Activated T-helper 17 cell treated with anti-CD3 and anti-CD28 coated beads, Interleukin-2, amount 50 U/mL, for 72 hours (primary cell): Measurements from ENCODE around the gene GTF2A2. TPM values are rescaled to one million over a fixed set of nuclear protein-coding genes. Genes with fewer than 3 reads are reported as not detected.
"Not testable (repeated sequence)": the region's sequence is repeated elsewhere in the genome, so short reads cannot be mapped to it uniquely, and the experiment has no call there.

Experiments used
- ATAC-seq: fragments of 150-1000 bp; cut with Tn5 transposase; replicated peaks from 2 replicates; pipeline ENCODE4 v1.10.0; 2021; ENCODE audit warnings: mild to moderate bottlenecking, moderate library complexity
- H3K27ac Mint-ChIP-seq: one replicate; pipeline ENCODE4 v1.8.0; 2022; ENCODE audit warnings: mixed read lengths
- H3K27me3 Mint-ChIP-seq: one replicate; pipeline ENCODE4 v1.8.0; 2022; ENCODE audit warnings: mixed read lengths
- H3K36me3 Mint-ChIP-seq: one replicate; pipeline ENCODE4 v1.8.0; 2022; ENCODE audit warnings: low read depth, mild to moderate bottlenecking, mixed read lengths
- H3K4me1 Mint-ChIP-seq: one replicate; pipeline ENCODE4 v1.8.0; 2022; ENCODE audit warnings: mixed read lengths
- H3K4me3 Mint-ChIP-seq: one replicate; pipeline ENCODE4 v1.8.0; 2022; ENCODE audit warnings: mild to moderate bottlenecking, mixed read lengths
- H3K9me3 Mint-ChIP-seq: one replicate; pipeline ENCODE4 v1.8.0; 2022; ENCODE audit warnings: mixed read lengths
- total RNA-seq, 2 donors: library from RNA; stranded (reverse); gene quantifications; one replicate each; pipeline ENCODE4 v1.2.3, GENCODE V29; 2022

Gene GTF2A2, protein sequence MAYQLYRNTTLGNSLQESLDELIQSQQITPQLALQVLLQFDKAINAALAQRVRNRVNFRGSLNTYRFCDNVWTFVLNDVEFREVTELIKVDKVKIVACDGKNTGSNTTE
- 100 to 1,000 TPM; 102 to 186 TPM for total RNA-seq

DNA sequence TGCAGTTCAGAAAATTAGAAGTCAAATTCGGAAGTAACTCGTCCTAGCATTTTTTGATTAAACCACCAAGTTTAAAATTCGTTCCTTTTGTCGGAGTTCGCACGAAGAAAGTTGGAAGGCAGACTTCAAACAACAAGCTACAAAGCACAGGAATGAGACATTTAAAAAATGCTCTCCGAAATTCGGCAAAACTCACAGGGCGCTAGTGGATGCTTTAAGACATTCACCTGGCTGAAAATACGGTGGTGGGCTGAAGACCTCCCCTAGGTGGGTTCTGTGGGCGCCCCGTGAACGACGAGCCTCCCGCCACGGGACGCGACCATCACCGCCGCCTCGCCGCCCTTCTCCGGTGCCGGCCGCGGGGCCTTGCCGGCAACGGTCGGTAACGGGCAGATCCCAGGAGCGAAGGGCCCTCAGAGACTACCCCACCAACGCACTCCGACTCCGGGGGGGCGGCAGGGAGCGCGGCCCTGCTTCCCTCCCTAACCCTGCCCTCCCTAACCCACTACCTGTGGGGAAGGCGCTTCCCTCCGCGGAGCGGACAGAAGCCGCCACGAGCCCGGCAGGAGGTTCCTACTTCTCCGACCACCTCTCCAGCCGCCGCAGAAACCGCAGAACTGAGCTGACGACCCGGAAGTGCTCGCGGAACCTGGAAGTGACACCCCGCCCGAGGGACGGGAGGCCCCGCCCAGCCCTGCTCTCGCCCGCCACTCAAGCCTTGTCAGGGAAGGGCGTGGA lies at the start of gene GTF2A2:
GTF2A2 (minus strand) TSS at position 619 of the 738 bp plus-strand sequence. CDS start 5,238 bp downstream, outside the sequence.
- Mint-ChIP-seq H3K27ac (no peak within 1 kb of the TSS), H3K9me3 (no peaks in the 10 kb centered on the region), H3K36me3 (peaks cover 24% of the 10 kb centered on the region), H3K4me3 (no peak within 1 kb of the TSS), H3K27me3 (no peaks in the 10 kb centered on the region), H3K4me1 (peaks cover 7% of the 10 kb centered on the region)
- peak; percentile 100 for ATAC-seq

GRCh38 chr15:59703979-59704796 lies 46.9 kb upstream of the GTF2A2 start:
- ATAC-seq: no peak
- Mint-ChIP-seq H3K4me1 (no peaks in the 10 kb centered on the region), H3K27ac (no peak overlapping the region), H3K36me3 (no peaks in the 10 kb centered on the region), H3K27me3 (peaks cover 8% of the 10 kb centered on the region), H3K9me3 (no peaks in the 10 kb centered on the region), H3K4me3 (no peak overlapping the region)

DNA sequence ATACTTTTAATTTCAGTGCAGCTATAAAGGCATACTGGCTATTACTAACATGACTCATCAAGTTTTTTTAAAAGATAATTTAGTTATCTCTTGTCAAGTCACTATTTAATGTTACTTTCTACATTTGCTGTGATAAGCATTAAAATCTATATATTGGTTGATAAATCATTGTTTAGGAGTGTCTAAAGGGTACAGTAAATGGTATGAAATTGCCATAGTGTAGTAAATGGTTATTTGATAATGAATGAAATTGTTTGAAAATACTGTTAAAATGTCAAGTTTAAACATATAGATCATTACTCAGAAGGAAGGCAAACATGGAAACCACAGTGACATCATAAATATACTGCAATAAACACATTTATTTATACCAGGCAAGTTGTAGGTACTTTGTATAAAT lies 45.0 kb upstream of the GTF2A2 start:
- ATAC-seq: no peak
- H3K9me3 Mint-ChIP-seq: no peaks in the 10 kb centered on the region
- peaks cover 7% of the 10 kb centered on the region for H3K27me3 Mint-ChIP-seq
- H3K36me3 Mint-ChIP-seq: no peaks in the 10 kb centered on the region
- H3K27ac Mint-ChIP-seq: no peak overlapping the region
- no peaks in the 10 kb centered on the region for H3K4me1 Mint-ChIP-seq
- H3K4me3 Mint-ChIP-seq: no peak overlapping the region

DNA sequence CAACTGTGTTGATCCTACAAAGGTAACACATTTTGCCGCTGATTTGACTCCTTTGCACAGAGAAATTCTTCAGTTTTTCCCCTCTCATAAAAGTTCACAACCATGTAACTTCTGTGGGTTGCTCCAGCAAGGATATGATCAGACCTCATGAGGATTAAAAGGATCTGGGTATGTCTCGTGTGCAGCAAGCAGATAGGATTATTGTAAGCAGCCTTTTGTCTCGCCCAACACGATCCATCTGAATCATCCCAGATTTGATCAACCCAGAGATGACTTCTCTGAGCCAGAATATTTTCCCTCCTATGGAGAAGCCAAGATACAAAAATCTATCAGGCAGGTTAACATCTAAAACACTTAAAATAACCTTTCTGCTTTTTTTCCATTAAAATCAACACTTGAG lies 44.6 kb upstream of the GTF2A2 start:
- Mint-ChIP-seq H3K27ac (no peak overlapping the region), H3K9me3 (no peaks in the 10 kb centered on the region), H3K36me3 (no peaks in the 10 kb centered on the region), H3K27me3 (peaks cover 3% of the 10 kb centered on the region), H3K4me3 (no peak overlapping the region), H3K4me1 (no peaks in the 10 kb centered on the region)
- no peak for ATAC-seq

- H3K4me1 Mint-ChIP-seq: no peaks in the 10 kb centered on the region
- H3K9me3 Mint-ChIP-seq: no peaks in the 10 kb centered on the region
- H3K27me3 Mint-ChIP-seq: no peaks in the 10 kb centered on the region
- no peak overlapping the region for H3K27ac Mint-ChIP-seq
- H3K4me3 Mint-ChIP-seq: no peak overlapping the region
- no peaks in the 10 kb centered on the region for H3K36me3 Mint-ChIP-seq
- no peak for ATAC-seq
Observed at GRCh38 chr15:59699810-59700431, 42.6 kb upstream of the GTF2A2 start.

GRCh38 chr15:59698065-59698464 lies 40.8 kb upstream of the GTF2A2 start:
- H3K4me1 Mint-ChIP-seq, H3K27ac Mint-ChIP-seq, H3K4me3 Mint-ChIP-seq, ATAC-seq, H3K36me3 Mint-ChIP-seq, H3K9me3 Mint-ChIP-seq, H3K27me3 Mint-ChIP-seq: not testable (repeated sequence)

- H3K9me3 Mint-ChIP-seq: no peaks in the 10 kb centered on the region
- no peaks in the 10 kb centered on the region for H3K27me3 Mint-ChIP-seq
- no peaks in the 10 kb centered on the region for H3K36me3 Mint-ChIP-seq
- H3K4me3 Mint-ChIP-seq: no peak overlapping the region
- ATAC-seq: no peak
- no peaks in the 10 kb centered on the region for H3K4me1 Mint-ChIP-seq
- no peak overlapping the region for H3K27ac Mint-ChIP-seq
Observed at GRCh38 chr15:59696332-59696731, 39.0 kb upstream of the GTF2A2 start.

GRCh38 chr15:59694779-59695178 lies 37.5 kb upstream of the GTF2A2 start:
- H3K4me1 Mint-ChIP-seq: peaks cover 1% of the 10 kb centered on the region

DNA sequence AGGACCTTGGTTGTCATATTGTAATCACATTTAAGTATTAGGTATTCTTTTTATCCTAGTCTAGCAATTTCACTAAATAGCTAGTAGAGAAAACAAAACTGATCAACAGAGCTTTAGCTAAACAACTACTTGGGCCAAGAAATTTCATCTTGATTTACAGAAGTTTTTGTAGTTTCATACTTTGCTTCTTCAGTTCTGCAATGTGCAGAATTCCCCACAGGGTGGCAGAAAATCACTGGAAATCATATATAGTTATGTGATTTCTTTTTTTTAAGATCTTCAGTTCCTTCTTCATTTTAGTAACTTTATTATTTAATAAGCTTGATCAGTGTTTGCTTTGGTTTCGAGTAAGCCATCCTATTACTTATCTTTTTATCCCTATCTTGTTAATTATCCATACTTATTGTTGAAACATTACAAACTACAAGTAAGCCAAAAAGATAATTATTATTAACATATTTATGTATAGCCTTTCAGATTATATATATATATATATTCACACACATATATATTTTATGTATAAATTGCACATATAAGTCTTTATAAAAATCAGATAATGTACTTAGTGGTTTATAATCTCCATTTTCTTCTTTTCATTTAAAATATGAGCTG lies 34.0 kb upstream of the GTF2A2 start:
- H3K27ac Mint-ChIP-seq: peak overlapping the region; percentile 85
- ATAC-seq: no peak
- H3K4me3 Mint-ChIP-seq: peak overlapping the region; percentile 95
- no peaks in the 10 kb centered on the region for H3K27me3 Mint-ChIP-seq
- H3K9me3 Mint-ChIP-seq: no peaks in the 10 kb centered on the region
- H3K36me3 Mint-ChIP-seq: peaks cover 24% of the 10 kb centered on the region
- H3K4me1 Mint-ChIP-seq: peaks cover 15% of the 10 kb centered on the region

More at GRCh38 chr15:59694779-59695178, 37.5 kb upstream of the GTF2A2 start:
- Mint-ChIP-seq H3K9me3 (no peaks in the 10 kb centered on the region), H3K27ac (no peak overlapping the region), H3K36me3 (no peaks in the 10 kb centered on the region), H3K4me3 (no peak overlapping the region), H3K27me3 (no peaks in the 10 kb centered on the region)
- no peak for ATAC-seq

- Mint-ChIP-seq H3K4me3 (peak overlapping the region; percentile 95), H3K27ac (peak overlapping the region; percentile 98), H3K9me3 (no peaks in the 10 kb centered on the region), H3K4me1 (peaks cover 26% of the 10 kb centered on the region), H3K36me3 (peaks cover 37% of the 10 kb centered on the region), H3K27me3 (no peaks in the 10 kb centered on the region)
- peak; percentile 38 for ATAC-seq
Observed at GRCh38 chr15:59689626-59690236, 32.4 kb upstream of the GTF2A2 start.

GRCh38 chr15:59688782-59689625 lies 31.7 kb upstream of the GTF2A2 start, which contains the start of gene BNIP2:
Gene BNIP2, minus strand, starts transcription at chr15:59689320. Its CDS starts 6,863 bp downstream, at chr15:59682457.
- peaks cover 44% of the 10 kb centered on the region for H3K36me3 Mint-ChIP-seq
- peak within 1 kb of the TSS; percentile 95 for H3K4me3 Mint-ChIP-seq
- no peaks in the 10 kb centered on the region for H3K9me3 Mint-ChIP-seq
- no peaks in the 10 kb centered on the region for H3K27me3 Mint-ChIP-seq
- peaks cover 26% of the 10 kb centered on the region for H3K4me1 Mint-ChIP-seq
- H3K27ac Mint-ChIP-seq: peak within 1 kb of the TSS; percentile 98
- peak; percentile 90 for ATAC-seq

DNA sequence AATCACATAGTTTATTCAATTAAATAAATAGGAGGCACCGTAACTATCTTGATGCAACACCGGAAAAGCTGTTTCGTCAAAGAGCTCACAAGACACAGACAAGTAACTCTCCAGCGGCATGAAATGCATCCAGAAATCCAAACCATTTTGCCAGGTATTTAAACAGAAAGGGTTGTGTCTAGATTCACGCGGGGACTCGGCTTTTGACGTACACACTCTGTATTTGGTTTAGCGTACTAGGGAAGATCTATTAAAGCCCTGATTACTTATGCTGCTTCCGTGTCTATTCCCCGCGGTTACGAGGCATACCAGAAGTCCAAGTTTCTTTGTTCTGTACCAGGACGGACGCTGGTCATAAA lies 31.1 kb upstream of the GTF2A2 start:
- H3K36me3 Mint-ChIP-seq: peaks cover 49% of the 10 kb centered on the region
- H3K4me3 Mint-ChIP-seq: peak overlapping the region; percentile 95
- H3K9me3 Mint-ChIP-seq: no peaks in the 10 kb centered on the region
- H3K27ac Mint-ChIP-seq: peak overlapping the region; percentile 98
- ATAC-seq: peak; percentile 8
- peaks cover 26% of the 10 kb centered on the region for H3K4me1 Mint-ChIP-seq
- no peaks in the 10 kb centered on the region for H3K27me3 Mint-ChIP-seq

GRCh38 chr15:59687836-59688235 lies 30.5 kb upstream of the GTF2A2 start:
- peak overlapping the region; percentile 95 for H3K4me3 Mint-ChIP-seq
- H3K4me1 Mint-ChIP-seq: peaks cover 26% of the 10 kb centered on the region

More at GRCh38 chr15:59687836-59688235, 30.5 kb upstream of the GTF2A2 start:
- Mint-ChIP-seq H3K27ac (peak overlapping the region; percentile 98), H3K36me3 (peaks cover 54% of the 10 kb centered on the region), H3K9me3 (no peaks in the 10 kb centered on the region), H3K27me3 (no peaks in the 10 kb centered on the region)
- ATAC-seq: peak; percentile 28
